ENCODE measurements around the gene ALDH16A1.

- TF ChIP-seq, protein P1, sequence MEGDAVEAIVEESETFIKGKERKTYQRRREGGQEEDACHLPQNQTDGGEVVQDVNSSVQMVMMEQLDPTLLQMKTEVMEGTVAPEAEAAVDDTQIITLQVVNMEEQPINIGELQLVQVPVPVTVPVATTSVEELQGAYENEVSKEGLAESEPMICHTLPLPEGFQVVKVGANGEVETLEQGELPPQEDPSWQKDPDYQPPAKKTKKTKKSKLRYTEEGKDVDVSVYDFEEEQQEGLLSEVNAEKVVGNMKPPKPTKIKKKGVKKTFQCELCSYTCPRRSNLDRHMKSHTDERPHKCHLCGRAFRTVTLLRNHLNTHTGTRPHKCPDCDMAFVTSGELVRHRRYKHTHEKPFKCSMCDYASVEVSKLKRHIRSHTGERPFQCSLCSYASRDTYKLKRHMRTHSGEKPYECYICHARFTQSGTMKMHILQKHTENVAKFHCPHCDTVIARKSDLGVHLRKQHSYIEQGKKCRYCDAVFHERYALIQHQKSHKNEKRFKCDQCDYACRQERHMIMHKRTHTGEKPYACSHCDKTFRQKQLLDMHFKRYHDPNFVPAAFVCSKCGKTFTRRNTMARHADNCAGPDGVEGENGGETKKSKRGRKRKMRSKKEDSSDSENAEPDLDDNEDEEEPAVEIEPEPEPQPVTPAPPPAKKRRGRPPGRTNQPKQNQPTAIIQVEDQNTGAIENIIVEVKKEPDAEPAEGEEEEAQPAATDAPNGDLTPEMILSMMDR (IDR thresholded peaks at IDR 0.05): no peak
- TF ChIP-seq POLR2A (IDR thresholded peaks at IDR 0.05): no peak
Measured at GRCh38 chr19:49415810-49416200, 37.2 kb upstream of the ALDH16A1 start.

Data from heart left ventricle (tissue), 13 donors.